GM18517 (cell line): ENCODE results near the gene SLC26A6.

Experiments used
- ATAC-seq: cut with Tn5 transposase; IDR thresholded peaks from one replicate; pipeline ENCODE4 v1.9.1; 2021; ENCODE audit warnings: mild to moderate bottlenecking, moderate library complexity; ENCODE audit not compliant: unreplicated experiment

Gene SLC26A6

DNA sequence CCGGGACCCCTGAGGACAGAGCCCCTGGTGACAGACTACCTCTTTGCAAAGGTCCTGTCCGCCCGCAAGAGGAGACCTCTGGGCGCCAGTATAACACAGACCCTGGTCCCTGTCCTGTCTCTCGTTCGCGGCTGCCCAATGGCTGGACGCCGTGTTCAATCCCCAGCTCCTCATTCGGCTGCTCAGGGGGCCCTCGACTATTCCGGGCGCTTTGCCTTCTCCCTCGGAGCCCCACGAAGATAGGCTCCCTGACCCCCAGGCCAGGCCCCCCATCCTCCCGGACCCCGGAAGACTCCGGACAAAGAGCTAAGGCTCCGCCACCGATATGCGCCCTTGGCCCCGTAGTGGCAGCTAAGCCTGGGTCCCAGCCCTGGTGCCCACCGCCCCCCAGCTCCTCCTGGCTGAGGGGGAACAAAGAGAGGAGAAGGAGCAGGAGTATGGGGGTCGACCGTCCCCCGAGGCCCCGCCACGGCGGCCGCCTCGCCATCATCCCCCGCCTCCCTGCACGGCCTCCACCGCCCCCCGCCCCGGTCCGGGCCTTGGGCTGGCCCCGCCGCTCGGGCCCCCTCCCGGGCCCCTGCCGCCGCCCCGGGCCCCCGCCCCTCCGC is 27.0 kb upstream of the SLC26A6 start:
- ATAC-seq, result no peak

DNA sequence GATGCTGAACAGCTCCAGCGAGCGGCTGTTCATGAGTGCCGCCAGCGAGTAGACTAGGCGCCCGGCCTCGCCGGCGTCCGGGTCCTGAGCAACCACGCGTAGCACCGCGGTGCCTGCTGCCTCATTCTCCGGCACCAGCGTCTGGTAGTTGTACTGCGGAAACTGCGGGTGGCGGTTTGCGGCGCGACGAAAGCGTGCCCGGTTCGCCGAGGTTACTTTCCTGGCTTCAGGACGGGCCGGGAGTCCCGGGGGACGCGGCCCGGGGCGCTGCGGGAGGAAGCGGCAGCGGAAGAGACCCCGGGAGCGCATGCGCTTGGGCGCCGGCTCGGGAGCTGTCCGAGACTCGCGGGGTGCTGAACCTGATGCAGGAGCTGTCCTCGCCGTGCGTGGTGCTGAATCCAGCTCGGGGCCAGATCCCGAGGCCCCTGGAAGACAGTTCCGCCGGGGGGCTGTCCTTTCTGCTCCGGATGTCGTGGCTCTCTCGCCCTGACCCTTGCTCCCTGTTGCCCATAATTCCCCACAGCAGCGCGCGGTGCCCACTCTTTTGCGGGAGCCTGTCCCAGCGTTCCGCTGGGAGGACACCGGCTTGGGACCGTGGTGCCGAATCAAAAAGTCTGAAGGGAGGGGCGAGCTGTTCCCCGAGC is 26.4 kb upstream of the SLC26A6 start:
- no peak for ATAC-seq

DNA sequence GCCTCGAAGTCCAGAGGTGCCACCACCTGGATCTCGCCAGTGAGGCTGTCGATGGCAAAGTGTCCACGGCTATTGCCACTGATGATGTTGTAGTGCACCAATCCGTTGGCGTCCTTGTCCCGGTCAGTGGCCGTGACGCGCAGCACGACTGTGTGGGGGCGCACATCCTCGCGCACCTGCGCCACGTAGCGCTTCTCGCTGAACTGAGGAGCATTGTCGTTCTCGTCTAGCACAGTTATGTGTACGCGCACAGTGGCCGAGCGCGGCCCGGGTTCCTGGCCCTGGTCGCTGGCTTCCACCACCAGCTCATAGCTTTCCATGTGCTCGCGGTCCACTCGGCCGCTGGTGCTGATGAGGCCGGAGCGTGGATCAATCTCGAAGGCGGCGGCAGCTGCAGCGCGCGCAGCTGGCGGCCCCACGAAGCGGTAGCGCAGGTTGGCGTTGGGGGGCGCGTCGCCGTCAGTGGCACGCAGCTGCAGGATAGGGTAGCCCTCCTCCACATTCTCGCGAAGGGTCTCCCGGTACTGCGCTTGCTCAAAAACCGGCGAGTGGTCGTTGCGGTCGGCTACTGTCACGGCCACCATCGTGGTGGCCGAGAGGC is 25.6 kb upstream of the SLC26A6 start:
- no peak for ATAC-seq

DNA sequence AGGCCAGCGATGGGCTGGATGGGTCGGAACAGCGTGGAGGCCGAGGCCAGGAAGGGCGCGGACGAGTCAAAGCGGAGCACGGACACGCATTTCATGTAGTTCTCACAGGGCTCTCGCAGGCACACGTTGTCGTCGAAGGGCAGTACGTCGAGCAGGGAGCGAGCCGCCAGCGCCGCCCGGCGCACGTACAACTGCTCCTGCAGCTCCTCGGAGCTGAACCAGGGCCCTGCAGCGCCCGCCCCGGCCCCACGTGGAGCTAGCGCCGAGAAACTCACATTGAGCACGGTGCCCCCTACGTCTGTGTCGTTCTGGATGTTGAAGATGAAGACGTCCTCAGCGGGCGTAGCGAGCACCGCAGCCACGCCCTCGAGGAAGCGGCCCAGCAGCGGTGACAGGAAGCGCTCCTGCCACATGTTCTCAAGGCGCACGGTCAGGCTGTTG is 21.6 kb upstream of the SLC26A6 start:
- ATAC-seq, result no peak

DNA sequence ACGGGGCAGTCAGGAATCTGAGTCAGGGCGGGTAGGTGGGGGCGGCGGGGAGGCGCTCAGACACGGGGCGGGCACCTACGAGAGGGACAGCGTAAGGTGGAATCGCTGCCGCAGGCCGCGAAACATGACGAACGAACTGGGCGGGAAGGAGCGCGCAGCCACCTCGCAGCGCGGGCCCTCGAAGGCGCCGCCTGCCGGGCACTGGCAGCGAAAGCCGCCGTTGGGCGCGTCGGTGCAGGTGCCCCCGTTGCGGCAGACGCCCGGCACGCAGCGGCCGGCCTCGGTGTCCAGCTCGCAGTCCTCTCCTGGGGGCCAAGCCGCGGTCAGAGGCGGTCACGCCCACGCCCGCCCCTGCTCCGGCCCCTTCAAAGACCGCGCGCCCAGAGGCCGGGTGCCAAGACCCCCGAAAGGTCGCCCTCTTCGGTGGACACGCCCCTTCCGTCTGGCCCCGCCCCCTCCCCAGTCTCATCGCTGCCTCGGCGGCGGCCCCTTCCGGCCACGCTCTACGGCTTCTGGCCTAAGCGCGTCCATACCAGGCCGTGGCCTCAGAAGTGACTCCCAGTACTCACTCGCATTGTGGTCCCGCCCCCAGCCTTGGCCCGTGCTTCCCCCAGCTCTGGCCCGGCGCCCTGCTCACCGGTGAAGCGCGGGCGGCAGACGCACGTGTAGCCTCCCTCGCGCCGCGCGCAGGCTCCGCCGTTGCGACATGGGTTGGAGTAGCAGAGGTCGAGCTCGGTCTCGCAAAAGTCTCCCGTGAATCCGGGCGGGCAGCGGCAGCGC is 21.0 kb upstream of the SLC26A6 start:
- peak; percentile 53 for ATAC-seq

DNA sequence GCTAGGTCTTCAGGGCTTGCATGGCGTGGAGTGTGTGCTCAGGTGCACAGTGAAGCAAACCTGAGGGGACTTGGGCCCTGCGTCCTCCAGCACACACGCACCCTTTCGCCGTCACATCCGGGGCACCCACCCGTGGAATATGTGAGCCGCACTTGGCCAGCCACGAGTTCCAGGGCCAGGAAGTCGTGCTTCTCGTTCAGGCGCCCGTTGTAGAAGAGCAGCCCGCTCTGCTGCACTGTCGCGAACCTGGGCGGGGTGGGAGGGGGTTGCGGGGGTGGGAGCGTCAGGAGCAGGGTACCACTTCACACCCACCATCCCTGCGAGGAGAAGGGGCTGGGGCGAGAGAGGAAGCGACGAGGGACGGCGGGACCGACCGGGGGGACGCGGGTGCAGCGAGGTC is 20.3 kb upstream of the SLC26A6 start:
- ATAC-seq, result no peak

DNA sequence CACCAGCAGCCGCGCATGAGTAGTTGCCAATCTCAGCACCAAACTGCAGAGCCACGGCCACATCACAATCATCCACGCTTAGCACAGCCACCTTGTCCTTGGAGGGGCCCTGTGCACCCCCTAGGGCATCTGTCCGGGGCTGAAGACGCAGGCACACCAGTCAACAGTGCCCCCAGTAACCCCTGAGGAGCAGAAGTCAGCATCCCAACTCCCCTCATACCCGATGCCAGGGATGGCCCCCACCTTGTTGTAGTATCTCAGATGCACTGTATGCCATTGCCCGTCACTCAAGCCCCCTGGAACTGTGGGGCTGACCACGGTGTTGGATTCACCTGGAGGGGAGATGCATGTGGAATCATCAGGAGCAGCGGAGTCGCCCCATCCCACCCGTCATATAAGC is 19.8 kb upstream of the SLC26A6 start:
- no peak for ATAC-seq

DNA sequence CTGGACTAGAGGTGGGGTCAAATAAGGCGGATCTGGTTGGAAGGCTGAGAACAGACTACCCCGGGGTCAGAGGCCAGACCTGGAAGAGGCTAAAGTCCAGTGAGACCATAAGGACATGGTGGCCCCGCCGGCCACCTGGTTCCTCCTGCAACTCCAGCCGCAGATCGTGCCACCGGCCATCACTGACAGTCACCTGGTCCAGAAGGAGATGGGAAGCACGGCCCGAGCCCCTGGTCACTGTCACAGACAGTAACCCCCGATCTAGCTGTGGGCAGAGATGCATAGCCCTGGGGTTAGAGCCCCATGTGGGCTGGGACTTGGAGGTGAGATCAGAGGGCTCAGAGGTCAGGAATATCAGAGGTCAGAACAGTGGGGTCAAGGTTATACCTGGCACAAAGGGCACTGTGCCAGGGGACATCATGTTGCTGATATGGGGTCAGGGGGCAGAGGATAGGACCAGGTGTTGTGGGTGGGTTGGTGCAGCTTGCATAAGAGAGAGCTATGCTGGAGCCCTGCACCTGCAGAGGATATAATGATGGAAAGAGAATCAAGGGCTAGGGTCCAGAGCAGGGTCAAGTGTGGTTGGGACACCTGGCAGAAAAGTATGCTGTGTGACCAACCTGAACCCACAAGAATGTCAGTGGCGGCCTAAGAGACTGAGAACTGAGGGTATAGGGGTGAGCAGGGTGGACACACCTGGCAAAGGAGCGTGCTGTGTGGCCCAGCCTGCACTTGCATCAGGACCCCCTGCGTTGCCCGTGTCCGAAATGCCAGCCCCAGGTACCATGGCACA is 17.9 kb upstream of the SLC26A6 start:
- no peak for ATAC-seq

DNA sequence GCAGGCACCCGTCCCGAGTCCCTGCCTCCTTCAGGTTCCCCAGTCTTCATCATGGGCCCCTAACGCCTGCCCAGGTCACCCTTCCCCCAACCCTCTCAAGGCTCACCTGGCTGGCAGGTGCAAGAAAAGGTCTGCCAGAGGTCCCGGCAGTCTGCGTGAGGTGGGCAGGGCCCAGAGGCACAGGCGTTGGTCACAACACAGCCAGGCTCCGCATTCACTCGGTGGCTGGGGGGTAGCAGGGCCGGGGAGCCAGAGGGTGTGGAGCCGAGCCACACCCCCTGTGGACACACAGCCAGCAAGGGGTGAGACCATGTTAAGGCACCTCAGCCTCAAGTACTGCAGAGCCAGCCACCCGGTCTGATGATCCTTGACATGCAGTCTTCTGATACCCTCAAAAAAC is 16.5 kb upstream of the SLC26A6 start:
- ATAC-seq, result no peak

DNA sequence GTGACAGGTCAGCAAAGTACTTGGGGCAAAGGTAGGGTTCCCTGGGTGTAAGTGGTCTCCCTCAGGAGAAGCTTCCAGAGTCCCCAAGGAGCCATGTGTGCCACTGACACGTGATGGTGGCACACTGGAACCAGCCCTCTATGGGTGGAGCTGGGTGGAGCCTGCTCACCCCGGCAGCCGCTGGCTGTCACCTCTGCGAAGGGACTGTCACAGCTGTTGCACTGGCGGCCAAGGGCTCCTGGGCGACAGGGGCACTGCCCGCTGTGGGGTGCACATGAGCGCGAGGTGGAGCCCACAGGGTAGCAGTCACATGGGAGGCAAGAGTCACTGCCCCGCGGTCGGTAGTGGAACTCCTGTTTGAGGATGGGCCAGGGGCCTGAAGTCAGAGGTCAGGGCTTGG is 15.5 kb upstream of the SLC26A6 start:
- no peak for ATAC-seq

DNA sequence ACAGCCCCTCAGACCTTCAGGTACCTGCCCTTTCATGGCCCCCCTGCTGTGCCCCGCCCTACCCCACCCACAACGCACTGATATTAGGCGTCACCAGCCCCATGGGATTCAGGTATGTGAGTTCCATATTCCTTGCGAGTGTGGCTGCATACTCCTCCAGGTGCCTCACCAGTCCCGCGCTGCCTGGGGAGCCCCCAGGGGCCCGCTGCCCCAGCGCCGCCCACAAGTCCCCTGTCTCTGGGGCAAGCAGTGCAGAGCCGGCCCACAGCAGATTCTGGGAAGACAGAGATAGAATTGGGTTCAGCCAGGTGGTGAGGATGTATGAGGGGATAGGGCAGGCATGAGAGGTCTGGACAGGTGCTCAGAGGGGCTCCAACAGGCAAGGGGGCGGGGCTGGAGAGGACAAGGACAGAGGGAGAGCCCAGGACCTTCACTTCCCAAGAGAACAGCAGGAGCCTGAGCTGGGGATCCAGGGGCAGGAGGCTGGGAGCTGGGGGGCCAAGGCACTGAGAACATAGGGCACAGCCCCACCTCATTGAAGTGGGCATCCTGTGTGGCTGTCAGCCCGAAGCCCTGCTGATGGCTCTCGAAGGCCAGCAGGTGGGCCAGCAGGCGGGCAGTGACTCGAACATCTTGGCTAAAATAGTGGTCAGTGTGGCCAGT is 13.1 kb upstream of the SLC26A6 start:
- ATAC-seq, result no peak

DNA sequence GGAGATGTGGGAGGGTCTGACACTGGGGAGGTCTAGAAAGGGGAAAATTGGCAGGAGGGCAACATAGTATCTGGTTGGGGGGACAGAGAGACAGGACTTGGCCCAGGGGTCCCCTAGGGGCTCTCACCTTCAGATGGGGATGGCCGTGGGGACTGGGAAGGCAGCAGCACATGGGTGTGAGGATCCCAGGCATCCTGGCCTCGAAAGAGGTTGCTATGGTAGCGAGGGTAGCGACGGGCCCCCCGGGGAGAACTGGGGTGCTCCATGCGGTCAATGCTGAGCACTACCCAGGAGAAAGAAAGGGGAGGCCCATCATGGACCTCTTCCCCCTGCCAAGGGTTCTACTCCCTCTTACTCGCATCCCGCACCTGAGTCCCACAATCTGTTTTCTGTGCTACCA is 12.5 kb upstream of the SLC26A6 start:
- no peak for ATAC-seq

DNA sequence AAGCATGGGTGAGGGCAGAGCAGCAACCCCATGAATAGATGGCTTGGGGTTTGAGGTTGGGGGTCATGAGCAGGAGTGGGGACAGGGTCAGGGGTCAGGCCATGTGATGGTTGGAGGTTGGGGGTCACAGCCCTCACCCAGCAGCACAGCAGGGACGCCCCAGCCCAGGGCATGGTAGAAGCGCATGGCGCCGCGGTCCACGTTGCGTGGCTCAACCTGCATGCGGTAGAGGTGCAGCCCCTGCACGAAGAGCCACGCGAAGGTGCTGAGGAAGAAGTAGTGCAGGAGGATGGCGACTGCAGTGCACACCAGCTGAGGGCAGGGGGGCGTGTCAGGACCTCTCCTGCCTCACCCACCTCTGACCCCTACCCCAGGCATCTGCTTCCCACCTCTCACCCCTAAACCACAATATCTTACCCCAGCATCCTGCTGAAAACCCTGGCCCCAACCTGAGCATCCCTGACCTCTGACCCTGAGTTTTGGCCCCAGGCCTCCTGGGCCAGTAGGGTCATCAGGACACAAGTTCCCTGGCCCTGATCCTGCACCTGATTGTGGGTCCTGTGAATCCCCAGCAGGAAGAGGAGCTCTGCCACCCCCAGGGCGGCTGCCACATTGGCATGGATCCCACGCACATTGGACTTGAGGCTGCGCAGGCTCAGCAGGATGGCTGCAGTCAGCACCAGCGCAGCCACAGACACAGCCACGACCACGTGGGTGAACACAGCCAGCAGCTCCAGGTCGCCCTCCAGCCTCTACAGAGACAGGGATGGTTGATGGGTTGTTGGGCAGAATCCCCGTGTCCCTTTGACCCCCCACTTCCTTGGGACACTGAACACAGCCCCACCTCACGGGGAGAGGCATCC is 9.9 kb upstream of the SLC26A6 start:
- no peak for ATAC-seq

DNA sequence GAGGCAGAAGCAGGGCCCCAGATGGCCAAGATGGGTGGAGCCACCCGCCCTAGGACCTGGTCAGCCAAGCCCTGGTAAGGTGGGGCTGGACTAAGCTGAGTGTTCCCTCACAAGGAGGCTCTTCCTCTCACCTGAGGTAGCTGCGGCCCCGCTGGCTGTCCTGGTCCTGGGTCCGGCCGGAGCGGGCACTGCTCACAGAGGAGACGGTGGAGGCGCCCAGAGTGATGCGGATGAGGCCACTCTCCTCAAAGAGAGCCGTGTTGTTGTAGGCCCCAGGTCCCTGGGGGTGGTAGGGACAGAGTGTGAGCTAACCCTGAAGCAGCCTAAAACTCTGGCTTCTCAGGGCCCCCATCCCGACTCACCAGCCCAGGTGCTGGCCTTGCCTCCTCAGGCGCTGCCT is 7.3 kb upstream of the SLC26A6 start:
- no peak for ATAC-seq

DNA sequence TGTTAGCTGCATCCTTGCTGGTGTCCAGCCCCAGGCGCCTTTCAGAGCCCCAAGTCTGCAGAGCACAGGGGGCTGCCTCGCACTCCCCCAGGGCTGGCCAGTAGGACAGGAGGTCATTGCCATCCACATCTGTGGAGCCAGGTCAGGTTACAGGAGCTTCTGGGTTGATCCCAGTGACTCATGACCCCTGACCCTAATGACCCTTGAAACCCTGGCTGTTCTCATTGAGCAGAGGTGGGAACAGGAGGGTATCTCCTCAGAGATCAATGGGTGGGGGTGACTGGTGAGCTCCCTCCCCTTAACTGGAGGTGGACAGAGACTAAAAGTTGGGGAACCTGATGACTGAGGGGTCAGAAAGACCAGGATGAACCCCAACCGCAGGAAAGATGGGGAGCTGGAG is 6.1 kb upstream of the SLC26A6 start:
- ATAC-seq, result no peak

DNA sequence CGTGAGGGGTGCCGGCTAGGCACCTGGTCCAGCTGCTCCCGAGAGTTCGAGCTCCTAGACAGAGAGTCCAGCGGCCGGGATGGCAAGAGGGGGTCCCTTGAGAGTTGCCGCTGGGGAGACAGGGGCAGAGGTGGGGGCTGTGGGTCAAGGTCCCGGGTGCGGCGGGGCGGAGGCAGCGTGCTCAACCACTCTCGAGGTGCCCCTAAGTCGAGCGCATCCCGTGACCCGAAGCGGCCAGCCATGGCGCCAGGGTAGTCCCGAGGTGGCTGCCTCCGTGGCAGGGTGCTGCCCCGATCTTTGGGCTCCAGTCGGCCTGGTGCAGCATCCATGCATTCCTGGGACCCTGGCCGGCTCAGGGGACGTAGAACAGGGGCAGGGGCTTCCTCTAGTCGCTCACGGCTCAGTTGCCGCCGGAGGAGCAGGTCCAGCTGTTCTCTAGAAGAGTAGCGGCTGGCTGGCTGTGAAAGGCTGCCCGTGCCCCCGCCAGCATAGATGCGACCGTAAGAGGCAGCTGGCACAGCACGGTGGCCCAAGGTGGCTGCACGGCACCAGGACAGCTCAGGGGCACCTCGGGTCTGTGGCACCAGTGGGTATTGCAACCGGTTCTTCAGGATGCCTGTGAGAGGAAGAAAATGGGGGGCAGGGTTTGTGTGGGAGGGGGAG is 4.8 kb upstream of the SLC26A6 start:
- no peak for ATAC-seq

DNA sequence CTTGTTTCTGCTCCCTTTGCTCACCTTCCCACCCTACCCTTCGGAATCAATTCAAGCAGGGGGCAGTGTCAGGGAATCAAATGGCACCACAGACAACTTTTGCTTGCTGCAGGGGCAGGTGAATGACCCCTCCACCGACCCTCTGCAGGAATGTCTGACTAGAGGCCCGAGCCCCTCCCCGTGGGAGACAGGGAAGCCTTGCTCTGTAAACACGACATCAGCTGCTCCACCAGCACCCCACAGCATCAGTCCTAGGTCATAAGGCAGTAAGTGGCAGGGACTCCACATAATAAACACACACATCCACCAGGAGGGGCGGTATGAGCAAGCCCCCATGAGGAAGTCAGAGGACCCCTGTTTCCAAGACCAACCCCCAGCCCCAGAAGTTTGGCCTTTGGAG is 2.0 kb upstream of the SLC26A6 start:
- no peak for ATAC-seq

DNA sequence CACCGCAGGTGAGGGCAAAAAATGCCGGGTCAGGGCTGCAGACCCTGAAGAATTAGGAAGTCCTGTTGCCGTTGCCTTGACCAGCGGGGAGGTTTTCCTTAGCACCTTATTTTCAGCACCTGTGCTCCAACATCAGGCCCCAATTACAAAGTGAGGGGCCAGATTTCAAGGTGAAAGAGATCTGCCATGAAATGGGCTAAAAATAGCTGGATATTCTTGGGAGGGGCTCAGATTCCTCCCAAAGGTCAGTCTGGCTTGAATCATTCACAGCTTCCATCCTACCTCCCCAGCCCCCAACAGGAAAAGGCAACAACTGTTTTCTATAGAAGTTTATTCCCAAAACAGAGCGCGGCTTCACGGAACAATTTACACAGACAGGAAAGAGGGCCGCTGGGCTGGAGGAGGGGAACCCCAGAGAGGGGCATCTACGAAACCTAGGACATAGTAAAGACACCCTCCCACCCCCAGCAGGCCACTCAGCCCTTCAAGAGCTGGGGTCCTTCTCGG is 941 bp upstream of the SLC26A6 start:
- no peak for ATAC-seq

DNA sequence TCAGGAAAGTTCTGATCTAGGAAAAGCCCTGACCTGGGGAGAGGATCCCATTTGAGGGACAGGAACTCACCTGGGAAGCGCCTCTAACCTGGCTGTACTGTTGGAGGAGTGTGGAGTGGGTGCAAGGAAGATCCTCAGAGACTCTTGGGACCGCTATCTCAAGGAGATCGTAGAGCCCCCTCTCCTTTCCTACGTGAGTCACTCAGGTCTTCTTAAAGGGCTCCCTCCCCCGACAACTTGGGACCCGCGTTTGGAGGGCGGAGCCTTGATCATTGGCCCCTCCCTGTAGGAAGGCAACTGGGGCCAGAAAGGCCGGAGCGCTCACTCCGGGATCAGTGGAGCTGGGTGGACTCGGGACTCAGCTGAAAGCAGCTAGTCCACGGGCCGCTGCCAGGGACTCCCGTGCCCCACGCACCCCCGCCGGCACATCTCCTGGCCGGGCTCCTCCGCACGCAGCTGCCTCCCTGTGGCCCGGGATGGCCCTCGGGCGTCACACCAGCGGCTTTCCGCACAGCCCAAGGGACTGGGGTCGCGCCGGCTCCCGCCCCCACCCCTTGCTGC is 520 bp downstream of the SLC26A6 start:
- ATAC-seq, result peak; percentile 22
